Measurements from ENCODE around the gene ITGA11. TPM values are rescaled to one million over a fixed set of nuclear protein-coding genes. Genes with fewer than 3 reads are reported as not detected.
A peak's percentile ranks its signal among the peaks of the same experiment; 100 is the strongest.
"Not testable (repeated sequence)": the region's sequence is repeated elsewhere in the genome, so short reads cannot be mapped to it uniquely, and the experiment has no call there.

Gene ITGA11
- total RNA-seq, 1 donor from 2014 or later: 0.88 TPM

- no peak for DNase-seq (ENCODE audit: low spot score)
- ATAC-seq: no peak
These were observed 32.6 kb downstream of the ITGA11 start for GRCh38 chr15:68399096-68400065.

DNA sequence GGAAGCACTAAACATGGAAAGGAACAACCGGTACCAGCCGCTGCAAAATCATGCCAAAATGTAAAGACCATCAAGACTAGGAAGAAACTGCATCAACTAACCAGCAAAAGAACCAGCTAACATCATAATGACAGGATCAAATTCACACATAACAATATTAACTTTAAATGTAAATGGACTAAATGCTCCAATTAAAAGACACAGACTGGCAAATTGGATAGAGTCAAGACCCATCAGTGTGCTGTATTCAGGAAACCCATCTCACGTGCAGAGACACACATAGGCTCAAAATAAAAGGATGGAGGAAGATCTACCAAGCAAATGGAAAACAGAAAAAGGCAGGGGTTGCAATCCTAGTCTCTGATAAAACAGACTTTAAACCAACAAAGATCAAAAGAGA lies 34.0 kb downstream of the ITGA11 start:
- not testable (repeated sequence) for ATAC-seq; DNase-seq (ENCODE audit: low spot score)

- ATAC-seq: no peak
- DNase-seq (ENCODE audit: low spot score): no peak
These were observed 35.9 kb downstream of the ITGA11 start for GRCh38 chr15:68396068-68396467.

GRCh38 chr15:68391121-68391520 lies 40.8 kb downstream of the ITGA11 start:
- DNase-seq (ENCODE audit: low spot score) (peak; percentile 21), ATAC-seq (no peak)

- DNase-seq (ENCODE audit: low spot score) (peak; percentile 33), ATAC-seq (peak; percentile 33)
These were observed 41.8 kb downstream of the ITGA11 start for GRCh38 chr15:68389936-68390817.

DNA sequence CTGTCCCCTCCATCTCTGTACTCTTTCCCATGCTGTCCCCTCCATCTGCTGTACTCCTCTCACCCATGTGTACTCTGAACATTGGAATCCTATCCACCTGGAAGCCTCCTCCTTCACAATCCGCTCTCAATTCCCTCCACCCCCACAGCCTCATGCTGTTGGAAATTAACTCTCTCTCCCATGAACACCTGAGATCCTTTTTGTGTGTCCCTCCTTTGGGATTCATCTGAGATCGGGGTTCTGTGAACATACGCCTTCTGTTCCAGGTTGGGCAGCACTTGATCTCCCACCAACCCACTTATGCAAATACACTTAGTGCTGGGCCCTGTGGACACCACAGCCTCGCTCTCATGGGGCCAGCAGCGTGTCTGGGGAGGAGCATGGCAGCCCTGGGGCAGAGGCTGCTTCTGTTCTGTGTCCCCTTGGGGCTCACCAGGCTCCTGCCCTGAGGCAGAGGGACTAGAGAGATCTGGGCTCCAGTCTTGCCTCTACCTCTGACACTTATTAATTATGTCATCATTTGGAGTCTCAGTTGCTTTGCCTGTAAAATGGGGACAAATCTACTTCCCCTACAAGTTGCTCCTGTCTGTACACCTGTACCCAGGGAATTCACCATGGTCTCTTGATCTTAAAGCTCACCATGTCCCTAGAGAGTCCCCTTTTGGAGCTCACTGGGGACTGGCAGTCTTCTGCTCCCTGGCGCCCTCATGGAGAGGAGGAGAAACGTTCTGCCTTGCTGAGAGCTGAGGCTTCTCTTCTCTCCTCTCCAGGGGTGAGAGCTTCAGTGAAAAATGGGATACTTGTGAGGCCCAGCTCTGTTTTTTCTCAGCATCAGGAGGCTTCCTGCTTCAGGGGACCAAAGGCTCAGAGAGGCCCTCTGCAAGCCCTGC lies 42.7 kb downstream of the ITGA11 start:
- peak; percentile 12 for DNase-seq (ENCODE audit: low spot score)
- ATAC-seq: no peak

DNA sequence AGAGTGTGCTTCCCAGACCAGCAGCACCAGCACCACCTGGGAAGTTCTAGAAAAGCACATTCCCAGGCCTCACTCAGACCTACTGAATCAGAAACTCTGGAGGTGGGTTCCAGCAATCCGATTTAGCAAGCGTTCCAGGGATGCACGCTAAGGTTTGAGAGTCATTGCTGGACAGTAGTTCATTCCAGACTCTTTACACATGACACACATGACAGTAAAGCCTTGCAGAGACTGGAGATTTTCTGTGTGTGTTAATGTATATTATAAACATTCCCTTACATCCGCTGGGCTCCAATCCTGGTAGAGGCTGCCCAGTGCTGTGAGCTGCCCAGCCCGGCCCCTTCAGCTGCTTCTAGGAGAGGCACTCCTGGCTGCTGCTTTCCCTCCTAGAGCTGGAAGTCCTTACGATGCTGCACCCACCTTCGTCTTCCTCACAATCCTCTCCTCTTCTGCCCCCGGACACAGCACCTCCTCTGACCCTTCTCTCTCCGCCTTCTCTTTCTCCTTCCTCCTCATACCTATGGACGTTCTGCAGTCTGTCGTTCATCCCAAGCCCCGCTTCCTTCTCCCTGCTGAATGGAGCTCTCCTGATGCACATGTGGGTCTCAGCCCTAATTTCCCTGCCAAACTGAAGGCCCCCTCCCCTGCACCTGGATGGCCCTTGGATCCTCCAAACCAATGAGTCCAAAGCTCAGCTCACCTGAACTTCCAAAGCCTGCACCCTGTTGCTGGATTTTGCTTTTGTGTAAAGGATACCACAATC lies 44.4 kb downstream of the ITGA11 start:
- ATAC-seq: no peak
- peak; percentile 28 for DNase-seq (ENCODE audit: low spot score)

GRCh38 chr15:68386587-68387288 lies 45.2 kb downstream of the ITGA11 start:
- ATAC-seq: no peak
- peak; percentile 18 for DNase-seq (ENCODE audit: low spot score)

GRCh38 chr15:68385671-68386586 lies 46.0 kb downstream of the ITGA11 start:
- ATAC-seq: no peak

GRCh38 chr15:68385240-68385561 lies 46.8 kb downstream of the ITGA11 start:
- DNase-seq (ENCODE audit: low spot score) (peak; percentile 16), ATAC-seq (no peak)

More at GRCh38 chr15:68385671-68386586, 46.0 kb downstream of the ITGA11 start:
- DNase-seq (ENCODE audit: low spot score): peak; percentile 22

GRCh38 chr15:68384451-68385239 lies 47.3 kb downstream of the ITGA11 start:
- ATAC-seq (no peak), DNase-seq (ENCODE audit: low spot score) (peak; percentile 41)

- DNase-seq (ENCODE audit: low spot score): peak; percentile 43
- peak; percentile 92 for ATAC-seq
These were observed 48.5 kb downstream of the ITGA11 start for GRCh38 chr15:68383161-68384074.

DNA sequence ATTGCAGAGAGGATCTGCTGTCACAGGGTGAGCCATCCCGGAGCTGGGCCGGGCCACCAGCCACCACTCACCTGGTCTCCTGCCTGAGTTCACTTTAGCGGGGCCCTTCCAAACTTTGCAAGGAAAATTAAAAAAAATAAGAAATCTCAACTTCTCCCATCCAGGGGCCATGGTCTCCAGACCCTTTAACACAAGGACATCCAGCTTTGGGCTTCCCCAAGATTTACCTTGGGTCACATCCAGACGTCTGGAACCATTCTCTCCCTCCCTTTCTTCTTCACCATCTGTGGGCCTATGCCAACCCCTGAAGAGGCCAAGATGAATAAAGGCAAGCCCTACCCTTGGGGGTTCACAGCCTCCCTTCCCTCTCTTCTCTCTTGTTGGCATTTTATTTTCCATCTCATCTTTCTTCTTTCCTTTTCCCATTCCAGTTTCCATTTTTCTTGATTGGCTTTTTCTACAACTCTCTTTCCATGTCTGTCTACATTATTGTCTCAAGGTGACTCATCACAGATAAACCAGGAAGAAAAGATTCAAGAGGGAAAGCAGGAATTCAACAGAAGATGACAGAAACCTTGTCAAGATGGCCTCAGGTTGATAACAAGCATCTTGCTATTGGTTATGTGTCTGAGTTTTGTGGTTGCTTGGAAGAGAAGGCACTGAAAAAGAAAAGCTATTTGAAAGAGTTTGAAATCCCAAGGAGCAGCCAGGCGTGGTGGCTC lies 49.5 kb downstream of the ITGA11 start:
- DNase-seq (ENCODE audit: low spot score) (peak; percentile 16), ATAC-seq (no peak)

- ATAC-seq (no peak), DNase-seq (ENCODE audit: low spot score) (peak; percentile 33)
These were observed 51.5 kb downstream of the ITGA11 start for GRCh38 chr15:68380456-68380855.

DNA sequence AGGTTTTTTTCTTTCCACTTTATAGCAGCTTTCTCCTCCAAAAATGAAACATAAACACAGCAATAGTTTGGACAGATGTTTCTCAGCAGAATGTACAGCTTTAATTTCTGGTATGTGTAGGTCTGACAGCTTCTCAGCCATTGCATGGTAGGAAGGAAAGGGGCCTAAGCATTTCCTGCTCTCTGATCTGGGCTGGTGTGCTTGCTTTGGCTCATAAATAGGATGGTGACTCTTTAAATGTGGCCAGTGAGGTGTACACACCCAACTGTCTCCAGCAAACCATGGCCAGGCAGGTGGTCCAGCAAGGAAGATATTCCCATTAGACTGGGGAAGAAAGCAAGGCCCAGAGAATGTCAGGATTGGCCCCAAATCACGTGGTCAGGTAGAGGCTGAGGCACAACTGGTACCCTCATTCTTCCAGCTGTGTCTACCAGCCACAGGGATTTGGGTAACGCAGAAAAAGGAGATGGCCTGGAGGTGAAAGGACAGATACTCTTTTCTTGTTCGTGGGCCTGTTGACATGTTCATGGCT lies 52.1 kb downstream of the ITGA11 start:
- peak; percentile 4 for DNase-seq (ENCODE audit: low spot score)
- no peak for ATAC-seq

Measured in left lobe of liver (tissue), 2 donors.